ENCODE data around the gene ZNF408.

DNA sequence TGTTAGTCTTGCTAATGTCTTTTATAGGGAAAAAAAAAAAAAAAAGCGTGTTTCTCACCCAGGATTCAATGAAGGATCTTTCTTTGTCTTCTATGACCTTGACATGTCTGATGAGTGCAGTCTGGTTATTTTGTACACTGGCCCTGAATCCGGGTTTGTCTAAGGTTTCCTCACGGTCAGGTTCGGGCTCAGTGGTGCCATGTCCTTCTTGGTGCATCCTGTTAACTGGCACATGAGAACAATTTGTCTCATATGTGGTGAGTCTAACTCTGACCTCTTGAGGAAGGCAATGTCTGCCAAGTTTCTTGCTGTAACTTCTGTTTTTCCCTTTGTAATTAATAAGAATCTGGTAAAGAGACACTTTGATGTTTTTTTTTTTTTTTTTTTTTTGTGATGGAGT lies 30.7 kb downstream of the ZNF408 start:
- TF ChIP-seq EP300 (IDR thresholded peaks at IDR 0.05; ENCODE audit: borderline replicate concordance in 1 of 2, low read depth in 1 of 2, low read length in 1 of 2) (no peak), RFX5 (IDR thresholded peaks at IDR 0.05; ENCODE audit: low read length) (no peak), NRF1 (IDR thresholded peaks at IDR 0.05; ENCODE audit: low read depth, low read length) (no peak), YY1 (IDR thresholded peaks at IDR 0.05; ENCODE audit: low read depth) (no peak), FOXJ3 (CRISPR knock-in tag; IDR thresholded peaks at IDR 0.05) (no peak)
- TF ChIP-seq, protein P1, sequence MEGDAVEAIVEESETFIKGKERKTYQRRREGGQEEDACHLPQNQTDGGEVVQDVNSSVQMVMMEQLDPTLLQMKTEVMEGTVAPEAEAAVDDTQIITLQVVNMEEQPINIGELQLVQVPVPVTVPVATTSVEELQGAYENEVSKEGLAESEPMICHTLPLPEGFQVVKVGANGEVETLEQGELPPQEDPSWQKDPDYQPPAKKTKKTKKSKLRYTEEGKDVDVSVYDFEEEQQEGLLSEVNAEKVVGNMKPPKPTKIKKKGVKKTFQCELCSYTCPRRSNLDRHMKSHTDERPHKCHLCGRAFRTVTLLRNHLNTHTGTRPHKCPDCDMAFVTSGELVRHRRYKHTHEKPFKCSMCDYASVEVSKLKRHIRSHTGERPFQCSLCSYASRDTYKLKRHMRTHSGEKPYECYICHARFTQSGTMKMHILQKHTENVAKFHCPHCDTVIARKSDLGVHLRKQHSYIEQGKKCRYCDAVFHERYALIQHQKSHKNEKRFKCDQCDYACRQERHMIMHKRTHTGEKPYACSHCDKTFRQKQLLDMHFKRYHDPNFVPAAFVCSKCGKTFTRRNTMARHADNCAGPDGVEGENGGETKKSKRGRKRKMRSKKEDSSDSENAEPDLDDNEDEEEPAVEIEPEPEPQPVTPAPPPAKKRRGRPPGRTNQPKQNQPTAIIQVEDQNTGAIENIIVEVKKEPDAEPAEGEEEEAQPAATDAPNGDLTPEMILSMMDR (IDR thresholded peaks at IDR 0.05): no peak
- TF ChIP-seq, protein P2, sequence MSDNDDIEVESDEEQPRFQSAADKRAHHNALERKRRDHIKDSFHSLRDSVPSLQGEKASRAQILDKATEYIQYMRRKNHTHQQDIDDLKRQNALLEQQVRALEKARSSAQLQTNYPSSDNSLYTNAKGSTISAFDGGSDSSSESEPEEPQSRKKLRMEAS (IDR thresholded peaks at IDR 0.05; ENCODE audit: low read depth): no peak
